Measurements from ENCODE around the gene P2RY10. TPM values are rescaled to one million over a fixed set of nuclear protein-coding genes. Genes with fewer than 3 reads are reported as not detected.

The P2RY10 gene
- total RNA-seq, 2 experiments from 2014 or later = 8.1 to 15.1 TPM

- H3K9me3 ChIP-seq (ENCODE audit: low read length) = no peaks in the 10 kb centered on the region
- H3K27ac ChIP-seq (ENCODE audit: low read depth, low read length, poor library complexity, severe bottlenecking) = no peak overlapping the region
- no peaks in the 10 kb centered on the region for H3K4me1 ChIP-seq (ENCODE audit: insufficient read depth, low read length, poor library complexity, severe bottlenecking)
- H3K36me3 ChIP-seq (ENCODE audit: insufficient read depth, low read length) = peaks cover 22% of the 10 kb centered on the region
- intact Hi-C loops (cut with micrococcal nuclease; ENCODE audit: unreplicated experiment) = no loop called here
- CTCF ChIA-PET (ENCODE audit: unreplicated experiment) = no interaction called here
- H3K4me2 ChIP-seq (ENCODE audit: low read length) = no peak overlapping the region
- H4K20me1 ChIP-seq (ENCODE audit: insufficient read depth, low read length) = no peaks in the 10 kb centered on the region
- H3K4me3 ChIP-seq (ENCODE audit: low read depth, low read length, poor library complexity, severe bottlenecking) = no peak overlapping the region
- no peak overlapping the region for H2AFZ ChIP-seq (ENCODE audit: low read length)
- no peaks in the 10 kb centered on the region for H3K79me2 ChIP-seq (ENCODE audit: insufficient read depth, low read depth, low read length)
- POLR2A ChIA-PET = interaction anchor here (0.8 kb wide), 1 partner anchor 17 kb away, joined by 3 read pairs; no protein-coding TSS in a partner anchor
- BruUV-seq (replicated peaks) = no TSS peak
- TF ChIP-seq CTCF (conservative IDR thresholded peaks at IDR 0.05; ENCODE audit: low read length) (no peak), EZH2phosphoT487 (IDR thresholded peaks at IDR 0.05; ENCODE audit: borderline replicate concordance, low read depth, low read length) (no peak)
- H3K9me2 ChIP-seq (ENCODE audit: insufficient read depth, low read length) = no peaks in the 10 kb centered on the region
- DNase-seq (ENCODE audit: low spot score) = no peak
Measured at GRCh38 chrX:78964598-78964997, 19.4 kb downstream of the P2RY10 start.

GRCh38 chrX:78979789-78980464 is 34.7 kb downstream of the P2RY10 start:
- BruUV-seq (replicated peaks) = no TSS peak
- DNase-seq (ENCODE audit: low spot score) = peak; percentile 8
- no peaks in the 10 kb centered on the region for H3K9me2 ChIP-seq (ENCODE audit: insufficient read depth, low read length)
- no peak for TF ChIP-seq CTCF (conservative IDR thresholded peaks at IDR 0.05; ENCODE audit: low read length)
- no peak for TF ChIP-seq EZH2phosphoT487 (IDR thresholded peaks at IDR 0.05; ENCODE audit: borderline replicate concordance, low read depth, low read length)
- no peaks in the 10 kb centered on the region for H4K20me1 ChIP-seq (ENCODE audit: insufficient read depth, low read length)
- H3K27ac ChIP-seq (ENCODE audit: low read depth, low read length, poor library complexity, severe bottlenecking) = no peak overlapping the region
- H3K4me2 ChIP-seq (ENCODE audit: low read length) = no peak overlapping the region
- H2AFZ ChIP-seq (ENCODE audit: low read length) = no peak overlapping the region
- intact Hi-C loops (cut with micrococcal nuclease; ENCODE audit: unreplicated experiment) = no loop called here
- H3K4me3 ChIP-seq (ENCODE audit: low read depth, low read length, poor library complexity, severe bottlenecking) = no peak overlapping the region
- ChIA-PET POLR2A (no interaction called here), CTCF (ENCODE audit: unreplicated experiment) (no interaction called here)
- H3K4me1 ChIP-seq (ENCODE audit: insufficient read depth, low read length, poor library complexity, severe bottlenecking) = no peaks in the 10 kb centered on the region
- no peaks in the 10 kb centered on the region for H3K79me2 ChIP-seq (ENCODE audit: insufficient read depth, low read depth, low read length)
- H3K9me3 ChIP-seq (ENCODE audit: low read length) = no peaks in the 10 kb centered on the region
- H3K36me3 ChIP-seq (ENCODE audit: insufficient read depth, low read length) = no peaks in the 10 kb centered on the region

GRCh38 chrX:78989349-78989748 is 44.2 kb downstream of the P2RY10 start:
- no peak overlapping the region for H3K4me3 ChIP-seq (ENCODE audit: low read depth, low read length, poor library complexity, severe bottlenecking)
- no peaks in the 10 kb centered on the region for H3K9me2 ChIP-seq (ENCODE audit: insufficient read depth, low read length)
- no TSS peak for BruUV-seq (replicated peaks)
- TF ChIP-seq CTCF (conservative IDR thresholded peaks at IDR 0.05; ENCODE audit: low read length) (no peak), EZH2phosphoT487 (IDR thresholded peaks at IDR 0.05; ENCODE audit: borderline replicate concordance, low read depth, low read length) (no peak)
- no peak overlapping the region for H3K4me2 ChIP-seq (ENCODE audit: low read length)
- ChIA-PET CTCF (ENCODE audit: unreplicated experiment) (no interaction called here), POLR2A (no interaction called here)
- intact Hi-C loops (cut with micrococcal nuclease; ENCODE audit: unreplicated experiment) = no loop called here
- no peaks in the 10 kb centered on the region for H3K9me3 ChIP-seq (ENCODE audit: low read length)
- H2AFZ ChIP-seq (ENCODE audit: low read length) = no peak overlapping the region
- H3K36me3 ChIP-seq (ENCODE audit: insufficient read depth, low read length) = no peaks in the 10 kb centered on the region
- no peaks in the 10 kb centered on the region for H3K4me1 ChIP-seq (ENCODE audit: insufficient read depth, low read length, poor library complexity, severe bottlenecking)
- no peak overlapping the region for H3K27ac ChIP-seq (ENCODE audit: low read depth, low read length, poor library complexity, severe bottlenecking)
- no peaks in the 10 kb centered on the region for H4K20me1 ChIP-seq (ENCODE audit: insufficient read depth, low read length)
- no peaks in the 10 kb centered on the region for H3K79me2 ChIP-seq (ENCODE audit: insufficient read depth, low read depth, low read length)
- DNase-seq (ENCODE audit: low spot score) = no peak
